Erythroblast (primary cell): Measurements from ENCODE around the gene INPP4B.
A peak's percentile ranks its signal among the peaks of the same experiment; 100 is the strongest.

Source experiments
- DNase-seq, 2 experiments: peaks; one replicate each; lab custom pipeline; 2025; lab: John Stamatoyannopoulos, UW
- GATA1 ChIP-seq: IDR thresholded peaks from 2 replicates; pipeline ENCODE4 v1.6.1; 2011; ENCODE audit warnings: low read depth, mild to moderate bottlenecking, control low read depth, low read length, moderate library complexity
- POLR2A ChIP-seq: IDR thresholded peaks from 2 replicates; pipeline ENCODE4 v1.6.1; 2011; ENCODE audit warnings: mild to moderate bottlenecking, low read length

INPP4B gene

DNA sequence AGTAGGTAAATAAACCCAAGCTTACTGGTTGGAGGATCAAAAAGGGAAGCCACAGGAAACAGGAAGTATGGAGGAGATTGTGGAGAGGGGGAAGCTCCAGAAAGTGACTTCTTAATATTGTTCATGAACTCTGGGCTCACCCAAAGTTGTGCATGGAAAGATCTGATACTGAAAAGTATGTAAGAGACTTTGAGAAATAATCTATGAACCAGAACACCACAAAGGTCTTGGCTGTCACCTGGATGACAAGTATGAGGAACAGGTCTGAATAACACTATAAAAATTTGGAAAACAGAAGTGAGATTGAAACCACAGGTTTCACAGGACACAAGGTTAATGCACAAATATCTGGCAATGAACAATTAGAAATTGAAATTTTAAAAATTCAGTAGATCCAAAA is 567.4 kb downstream of the INPP4B start:
- DNase-seq: no peak
- no peak for TF ChIP-seq POLR2A
- TF ChIP-seq GATA1: no peak

GRCh38 chr4:142278171-142278570 is 567.9 kb downstream of the INPP4B start:
- DNase-seq: no peak

DNA sequence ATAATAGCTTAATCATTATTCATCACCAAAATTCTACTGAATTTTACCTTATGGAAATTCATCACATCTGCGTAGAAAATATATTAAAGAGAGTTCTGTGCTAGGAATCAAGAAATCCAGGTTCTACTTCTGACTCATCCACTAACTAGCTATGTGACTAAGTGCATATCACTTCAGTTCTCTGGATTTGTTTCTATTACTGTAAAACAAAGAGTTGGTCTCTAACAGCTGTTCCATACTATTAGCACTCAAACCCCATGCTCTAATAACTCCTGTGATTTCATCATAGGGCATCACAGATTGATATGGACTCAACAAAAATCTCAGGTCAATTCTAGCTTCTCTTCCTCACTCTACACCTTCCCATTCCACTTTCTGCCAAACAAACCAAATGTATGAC is 572.0 kb downstream of the INPP4B start:
- no peak for TF ChIP-seq POLR2A
- no peak for TF ChIP-seq GATA1
- DNase-seq: no peak

More at GRCh38 chr4:142278171-142278570, 567.9 kb downstream of the INPP4B start:
- no peak for TF ChIP-seq GATA1
- TF ChIP-seq POLR2A: no peak

GRCh38 chr4:142272452-142272851 is 573.6 kb downstream of the INPP4B start:
- no peak for DNase-seq
- TF ChIP-seq GATA1 (no peak), POLR2A (no peak)

- TF ChIP-seq POLR2A (no peak), GATA1 (no peak)
- DNase-seq: no peak
Observed at GRCh38 chr4:142271832-142272231, 574.3 kb downstream of the INPP4B start.

- TF ChIP-seq GATA1 (no peak), POLR2A (no peak)
Observed at GRCh38 chr4:142267101-142267500, 579.0 kb downstream of the INPP4B start.

DNA sequence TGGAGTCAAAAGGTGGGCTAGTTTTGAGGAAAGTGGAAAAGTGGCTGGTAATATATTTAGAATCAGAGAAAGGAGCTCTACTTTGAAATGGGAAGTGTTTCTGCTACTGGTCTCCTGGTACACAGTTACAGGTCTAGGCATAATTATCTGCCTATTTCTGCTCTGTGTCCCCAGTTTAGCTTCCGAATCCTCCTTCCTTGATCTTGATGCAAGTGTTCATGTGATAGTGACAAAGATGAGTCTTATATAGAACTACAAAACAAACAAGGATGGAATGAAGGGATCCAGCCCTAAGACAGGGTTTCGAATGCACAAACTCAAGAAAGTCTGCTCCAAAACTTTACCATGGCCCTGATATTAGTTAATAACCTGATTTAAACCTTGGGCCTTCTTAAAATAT is 580.2 kb downstream of the INPP4B start:
- no peak for TF ChIP-seq GATA1
- TF ChIP-seq POLR2A: no peak
- no peak for DNase-seq

More at GRCh38 chr4:142267101-142267500, 579.0 kb downstream of the INPP4B start:
- no peak for DNase-seq

- TF ChIP-seq POLR2A: no peak
- TF ChIP-seq GATA1: no peak
- peak in 1 of 2 experiments; percentile 3 for DNase-seq
Observed at GRCh38 chr4:142265536-142265935, 580.6 kb downstream of the INPP4B start.

DNA sequence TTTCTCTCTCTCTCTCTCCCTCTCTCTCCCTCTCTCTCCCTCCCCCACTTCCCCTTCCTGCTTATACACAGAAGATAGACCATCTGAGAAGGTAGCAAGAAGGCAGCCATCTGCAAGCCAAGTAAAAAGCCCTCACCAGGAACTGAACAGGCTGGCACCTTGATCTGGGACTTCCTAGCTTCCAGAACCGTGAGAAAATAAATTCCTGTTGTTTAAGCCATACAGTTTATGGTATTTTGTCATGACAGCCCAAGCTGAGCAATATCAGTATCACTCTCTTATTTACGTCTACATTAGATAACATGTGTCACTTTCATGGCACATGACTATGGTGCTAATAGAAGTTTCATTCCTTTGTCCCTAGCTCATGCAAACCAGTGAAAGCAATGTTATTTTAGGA is 581.1 kb downstream of the INPP4B start:
- no peak for DNase-seq
- no peak for TF ChIP-seq POLR2A
- TF ChIP-seq GATA1: no peak

DNA sequence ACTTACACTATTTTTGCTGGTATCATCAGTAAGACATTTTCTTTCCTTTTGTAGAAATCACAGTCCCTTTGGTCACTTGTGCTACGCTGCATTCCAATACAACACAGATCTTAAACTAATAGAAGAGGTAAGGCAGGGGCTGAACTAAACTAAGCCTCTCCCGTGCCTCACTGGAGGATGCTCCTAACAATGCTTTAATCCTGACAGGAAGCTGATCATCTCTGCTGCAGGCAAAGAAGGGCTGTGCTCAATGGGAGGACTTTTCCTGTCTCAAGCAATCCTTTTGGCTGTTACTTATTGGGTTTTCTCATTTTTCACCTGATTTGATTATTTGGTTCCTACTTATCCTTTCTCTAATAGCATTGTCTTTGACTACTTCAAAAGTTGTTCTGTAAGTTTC is 583.1 kb downstream of the INPP4B start:
- no peak for DNase-seq
- no peak for TF ChIP-seq GATA1
- no peak for TF ChIP-seq POLR2A

DNA sequence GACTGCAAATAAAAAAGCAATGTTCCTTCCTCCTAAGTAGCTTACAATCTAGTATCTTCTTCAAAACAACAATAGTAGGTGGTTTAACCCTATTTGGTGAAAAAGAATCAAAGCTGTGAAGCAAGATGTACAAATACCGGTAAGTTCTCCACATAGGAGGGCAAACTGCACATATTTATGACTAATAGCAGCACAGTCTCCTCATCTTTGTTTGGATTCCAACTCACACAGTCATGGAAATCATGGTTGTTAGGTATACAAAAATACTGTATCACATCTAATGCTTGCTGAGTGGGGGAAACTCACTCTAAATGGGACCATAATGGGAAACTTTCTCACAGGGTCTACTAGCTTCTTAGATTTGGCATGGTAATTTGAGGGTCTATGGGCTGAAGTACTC is 597.2 kb downstream of the INPP4B start:
- TF ChIP-seq POLR2A (no peak), GATA1 (no peak)
- DNase-seq: no peak

DNA sequence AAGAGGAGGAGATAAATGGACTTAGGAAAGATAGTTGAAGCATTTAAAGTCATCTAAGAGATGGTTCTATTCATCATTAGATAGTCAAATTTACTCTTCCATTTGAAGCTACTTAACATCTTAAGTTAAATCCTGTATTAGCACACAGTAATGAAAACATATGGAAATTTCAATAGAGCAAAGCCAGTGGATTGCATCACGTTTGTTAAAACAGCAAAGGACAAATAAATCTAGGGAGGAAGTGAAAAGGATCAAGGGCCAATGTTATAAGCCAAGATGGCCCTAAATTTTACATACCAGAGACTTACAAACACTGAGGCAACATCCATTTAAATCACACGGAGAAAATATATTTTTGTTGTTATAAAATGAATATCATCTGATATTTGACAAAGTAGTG is 602.8 kb downstream of the INPP4B start:
- DNase-seq: no peak
- no peak for TF ChIP-seq GATA1
- no peak for TF ChIP-seq POLR2A

DNA sequence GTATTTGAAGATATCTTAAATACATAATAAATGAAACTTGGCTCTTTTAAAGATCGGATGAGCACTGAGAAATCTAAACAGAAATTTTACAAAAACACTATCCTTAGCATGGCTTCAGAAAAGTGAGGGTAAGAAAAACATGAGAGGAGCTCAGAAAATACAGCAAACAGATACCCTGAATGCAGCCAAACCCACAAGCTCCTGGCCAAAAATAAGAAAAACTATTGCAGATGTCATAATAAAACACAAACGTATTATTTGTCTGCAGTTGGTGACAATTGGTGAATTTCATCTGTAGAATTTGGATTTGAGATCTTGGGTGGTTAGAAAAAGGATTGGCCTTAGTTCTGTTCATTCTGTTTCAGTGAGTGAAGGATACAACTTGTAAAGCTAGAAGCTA is 603.9 kb downstream of the INPP4B start:
- no peak for DNase-seq
- TF ChIP-seq GATA1 (no peak), POLR2A (no peak)

GRCh38 chr4:142238589-142238988 is 607.5 kb downstream of the INPP4B start:
- TF ChIP-seq POLR2A (no peak), GATA1 (no peak)
- no peak for DNase-seq

DNA sequence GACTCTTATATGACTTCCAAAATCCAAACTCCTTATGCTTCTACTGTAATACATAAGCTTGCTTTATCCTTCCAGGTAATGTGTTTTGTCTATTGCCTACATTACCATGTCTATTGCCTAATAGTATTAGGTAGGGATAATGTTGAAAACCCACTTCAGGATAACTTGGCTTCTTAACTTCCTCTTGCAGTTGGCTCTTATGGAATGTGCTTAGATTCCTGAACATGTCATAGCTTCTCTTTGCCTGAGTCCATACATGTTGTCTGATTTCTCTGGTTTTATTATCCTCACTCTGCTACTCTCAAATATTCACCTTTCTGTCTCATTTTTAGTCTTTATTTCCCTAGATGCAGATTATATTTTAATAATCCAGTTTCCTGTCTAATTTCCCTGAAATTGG is 609.8 kb downstream of the INPP4B start:
- no peak for DNase-seq
- no peak for TF ChIP-seq GATA1

- no peak for TF ChIP-seq GATA1
- TF ChIP-seq POLR2A: no peak
- DNase-seq: no peak
Observed at GRCh38 chr4:142231787-142232186, 614.3 kb downstream of the INPP4B start.

DNA sequence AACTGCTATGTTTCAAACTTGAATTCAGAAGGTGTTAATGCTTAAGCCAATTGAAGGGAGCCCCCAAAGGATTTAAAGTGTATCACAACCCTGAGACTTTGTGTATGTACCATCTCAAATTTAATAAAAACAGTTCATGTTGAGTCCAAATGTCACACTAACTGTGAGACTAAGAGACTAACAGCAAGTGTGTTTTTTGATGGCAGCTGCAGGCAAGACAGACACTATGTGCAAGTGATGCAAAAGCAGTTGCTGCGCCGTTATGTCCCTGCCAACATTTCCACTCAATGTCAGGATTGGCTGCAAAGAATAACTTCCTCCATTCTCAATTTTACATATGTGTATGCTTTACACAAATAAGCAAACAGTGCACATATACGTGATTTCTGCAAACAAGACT is 615.1 kb downstream of the INPP4B start:
- TF ChIP-seq POLR2A: no peak
- no peak for TF ChIP-seq GATA1
- DNase-seq: no peak
